DMS53 (cell line): ENCODE results near the gene RDH13.
"Not testable (repeated sequence)": the region's sequence is repeated elsewhere in the genome, so short reads cannot be mapped to it uniquely, and the experiment has no call there.

Experiments
- DNase-seq: peaks from one replicate; lab custom pipeline; 2025; lab: John Stamatoyannopoulos, UW

RDH13 gene

GRCh38 chr19:55062735-55063491 lies at the start of gene RDH13:
RDH13 (minus strand) TSS chr19:55063148; CDS start chr19:55063032, 116 bp downstream.
- peak; percentile 98 for DNase-seq

- DNase-seq, result no peak
Observed at GRCh38 chr19:55112246-55112776, 49.4 kb upstream of the RDH13 start.

DNA sequence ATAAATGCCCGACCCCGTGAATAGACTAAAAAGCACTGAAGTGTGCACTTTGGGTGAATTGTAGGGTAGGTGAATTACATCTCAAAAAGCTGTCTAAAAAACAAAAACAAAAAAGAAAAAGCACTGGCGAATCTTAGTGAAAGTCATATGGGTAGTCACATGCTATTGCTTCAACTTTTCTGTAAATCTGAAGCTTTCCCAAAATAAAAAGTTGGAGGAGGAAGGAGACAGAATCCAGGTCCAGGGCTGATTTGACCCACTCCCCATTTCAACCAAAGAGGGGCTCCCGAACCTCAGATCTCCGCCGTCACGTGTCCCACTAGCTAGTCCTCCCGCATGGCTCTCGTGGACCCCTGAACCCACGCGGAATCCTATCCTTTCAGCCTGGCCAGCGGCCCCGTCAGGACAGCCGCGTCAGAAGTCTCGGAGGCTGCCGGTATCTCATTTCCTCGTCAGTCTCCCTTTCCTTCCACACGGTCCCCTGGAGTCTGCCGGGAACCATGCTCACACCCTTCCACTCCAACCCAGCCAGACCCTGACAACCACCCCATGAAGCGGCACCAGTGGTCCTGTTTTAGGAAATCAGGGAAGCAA lies 48.4 kb upstream of the RDH13 start:
- DNase-seq, result no peak

DNA sequence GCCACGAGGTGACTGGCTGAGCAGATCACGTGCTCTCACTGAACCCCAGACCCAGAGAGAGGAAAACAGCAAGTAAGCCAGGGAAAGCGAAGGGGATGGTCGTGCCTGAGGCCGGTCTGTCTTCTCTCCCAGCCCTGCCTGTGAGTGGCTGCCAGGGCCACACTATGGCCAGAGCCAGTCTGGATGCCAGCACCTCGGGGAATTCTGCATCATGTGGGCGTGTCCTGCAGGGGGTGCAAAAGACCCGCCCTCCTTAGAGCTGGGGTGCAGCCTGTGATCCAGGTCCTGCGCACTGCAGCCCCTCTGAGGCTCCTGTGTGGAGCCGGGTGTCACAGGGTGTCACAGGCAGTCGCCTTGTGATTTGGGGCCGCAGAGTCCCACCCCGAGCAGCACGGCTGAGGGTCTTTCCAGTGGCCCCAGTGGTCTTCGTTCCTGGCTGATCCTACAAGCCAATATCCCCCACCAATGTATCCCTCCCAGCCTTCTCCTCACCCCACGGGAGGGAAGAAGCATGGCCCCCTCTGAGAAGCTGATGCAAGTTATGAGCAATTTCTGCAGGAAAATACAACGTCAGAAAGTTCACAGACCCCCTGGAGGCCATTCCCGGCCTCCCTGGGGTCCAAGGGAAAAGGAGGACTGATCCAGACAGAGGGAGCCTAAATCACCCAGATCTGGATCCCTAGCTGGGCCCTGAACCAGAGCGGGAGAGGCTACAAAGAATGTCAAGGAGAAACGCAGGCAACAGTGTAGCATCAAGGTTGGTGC lies 46.8 kb upstream of the RDH13 start:
- no peak for DNase-seq

DNA sequence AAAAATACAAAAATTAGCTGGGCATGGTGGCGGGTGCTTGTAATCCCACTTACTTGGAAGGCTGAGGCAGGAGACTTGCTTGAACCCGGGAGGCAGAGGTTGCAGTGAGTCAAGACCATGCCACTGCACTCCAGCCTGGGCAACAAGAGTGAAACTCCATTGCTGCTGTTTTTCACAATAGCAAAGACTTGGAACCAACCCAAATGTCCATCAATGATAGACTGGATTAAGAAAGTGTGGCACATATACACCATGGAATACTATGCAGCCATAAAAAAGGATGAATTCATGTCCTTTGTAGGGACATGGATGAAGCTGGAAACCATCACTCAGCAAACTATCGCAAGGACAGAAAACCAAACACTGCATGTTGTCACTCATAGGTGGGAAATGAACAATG lies 44.3 kb upstream of the RDH13 start:
- DNase-seq, result not testable (repeated sequence)

DNA sequence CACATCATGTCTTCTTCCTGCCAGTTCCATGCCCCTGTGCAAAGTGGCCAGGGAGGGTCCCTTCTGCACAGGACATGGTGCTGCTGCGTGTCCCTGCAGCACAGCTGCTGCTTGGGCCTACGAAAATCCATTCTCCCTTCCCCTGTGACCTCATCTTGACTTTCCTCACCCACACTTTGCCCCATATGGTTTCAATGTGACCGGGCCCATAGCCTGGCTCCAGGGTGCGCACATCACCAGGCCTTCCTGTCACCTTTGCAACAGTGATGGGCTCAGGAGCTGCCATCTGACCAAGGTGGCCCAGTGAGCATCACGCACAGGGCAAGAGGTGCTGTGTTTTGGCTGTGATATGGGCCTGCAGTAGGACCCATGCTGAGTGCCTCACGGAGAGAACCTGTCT lies 43.6 kb upstream of the RDH13 start:
- DNase-seq, result no peak

DNA sequence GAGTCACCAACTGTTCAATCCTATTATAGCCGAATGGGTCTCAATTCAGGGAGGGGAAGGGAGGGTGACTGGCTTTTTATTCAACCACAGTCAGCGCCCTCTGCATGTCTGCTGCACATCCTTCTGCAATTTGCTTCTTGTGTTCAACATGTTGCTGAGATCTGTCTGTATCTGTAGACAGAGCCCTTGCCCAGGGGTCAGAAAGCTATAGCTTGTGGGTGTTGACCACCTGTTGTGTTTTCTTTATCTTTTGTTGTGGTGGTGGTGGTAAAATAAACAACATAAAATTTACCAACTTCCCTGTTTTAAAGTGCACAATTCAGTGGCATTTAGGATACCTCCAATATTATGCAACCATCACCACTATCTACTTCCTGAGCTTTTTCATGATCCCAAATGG lies 42.3 kb upstream of the RDH13 start:
- no peak for DNase-seq

DNA sequence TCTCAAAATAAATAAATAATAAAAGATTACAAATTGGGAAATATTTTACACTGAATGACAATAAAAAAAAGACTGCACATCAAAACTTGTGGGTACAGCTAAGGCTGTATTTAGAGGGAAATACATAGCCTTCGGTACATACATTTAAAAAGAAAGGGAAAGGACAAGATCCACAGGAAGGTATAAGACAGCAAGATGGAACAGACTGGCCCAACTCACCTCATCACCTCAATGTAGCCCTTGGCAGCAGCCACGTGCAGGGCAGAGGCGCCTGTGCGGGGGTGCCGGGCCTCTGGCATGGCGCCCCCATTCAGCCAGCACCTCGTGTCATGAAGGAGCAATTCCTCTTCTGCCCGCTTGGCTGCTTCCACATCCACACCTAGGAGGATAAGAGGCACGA lies 40.2 kb upstream of the RDH13 start:
- DNase-seq, result no peak

DNA sequence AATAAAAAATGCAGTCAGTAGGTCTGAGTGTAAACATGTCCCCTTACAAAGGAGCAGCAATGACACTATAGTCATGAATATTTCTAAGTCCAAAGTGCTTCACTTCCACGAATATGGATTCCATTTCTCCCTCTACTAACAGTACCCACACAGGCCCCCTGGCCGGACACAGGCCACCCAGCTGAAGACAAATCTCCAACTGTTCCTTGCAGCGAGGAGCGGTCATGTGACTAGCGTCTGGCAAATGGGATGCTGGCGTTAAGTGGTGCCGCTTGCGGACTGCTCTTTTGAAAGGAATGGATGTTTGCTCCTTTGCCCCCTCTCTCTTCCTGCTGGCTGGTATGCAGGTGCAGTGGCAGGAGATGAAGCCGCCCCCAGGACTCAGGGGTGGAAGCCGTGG lies 38.3 kb upstream of the RDH13 start:
- no peak for DNase-seq

DNA sequence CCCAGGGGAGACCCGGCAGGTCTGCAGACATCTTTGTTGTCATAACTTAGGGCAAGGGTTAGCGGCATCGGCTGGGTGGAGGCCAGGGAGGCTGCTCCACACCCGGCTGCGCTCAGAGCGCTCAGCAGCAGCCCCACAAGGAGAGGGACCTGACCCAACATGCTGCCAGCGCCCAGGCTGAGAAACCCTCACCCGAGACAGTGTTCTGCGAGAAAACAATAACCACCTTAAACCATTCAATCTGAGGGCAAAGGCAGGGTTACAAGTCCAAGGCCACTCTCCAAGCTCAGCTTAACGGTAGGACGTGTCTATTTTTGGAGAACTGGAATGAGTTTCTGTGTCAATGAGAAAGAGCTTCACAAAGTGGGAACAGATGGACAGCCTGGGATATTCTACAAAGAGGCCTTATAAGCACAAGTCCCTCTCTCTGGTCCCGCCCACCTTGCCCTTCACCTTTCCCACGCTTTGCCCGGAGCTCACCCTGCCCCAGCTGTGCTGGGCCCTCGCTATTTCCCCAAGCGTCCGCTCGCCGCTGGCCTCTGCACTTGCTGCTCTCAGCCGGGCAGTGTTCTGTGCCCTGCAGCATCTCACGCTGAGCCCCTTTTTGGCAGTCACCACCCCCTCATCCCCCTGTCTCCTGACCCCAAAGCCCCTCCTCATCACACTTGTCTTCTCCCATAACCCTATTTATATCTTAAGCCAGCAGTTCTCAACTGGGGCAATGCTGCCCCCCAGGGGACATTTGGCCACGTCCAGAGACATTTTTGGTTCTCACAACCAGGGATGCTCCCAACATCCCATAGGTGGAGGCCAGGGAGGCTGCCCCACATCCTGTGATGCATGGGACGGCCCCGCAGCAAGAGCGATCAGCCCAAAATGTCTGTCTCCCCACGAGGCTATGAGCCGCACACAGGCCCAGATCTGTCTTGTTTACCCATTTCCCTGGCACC lies 36.9 kb upstream of the RDH13 start:
- no peak for DNase-seq

- no peak for DNase-seq
Observed at GRCh38 chr19:55098716-55099556, 36.0 kb upstream of the RDH13 start.

DNA sequence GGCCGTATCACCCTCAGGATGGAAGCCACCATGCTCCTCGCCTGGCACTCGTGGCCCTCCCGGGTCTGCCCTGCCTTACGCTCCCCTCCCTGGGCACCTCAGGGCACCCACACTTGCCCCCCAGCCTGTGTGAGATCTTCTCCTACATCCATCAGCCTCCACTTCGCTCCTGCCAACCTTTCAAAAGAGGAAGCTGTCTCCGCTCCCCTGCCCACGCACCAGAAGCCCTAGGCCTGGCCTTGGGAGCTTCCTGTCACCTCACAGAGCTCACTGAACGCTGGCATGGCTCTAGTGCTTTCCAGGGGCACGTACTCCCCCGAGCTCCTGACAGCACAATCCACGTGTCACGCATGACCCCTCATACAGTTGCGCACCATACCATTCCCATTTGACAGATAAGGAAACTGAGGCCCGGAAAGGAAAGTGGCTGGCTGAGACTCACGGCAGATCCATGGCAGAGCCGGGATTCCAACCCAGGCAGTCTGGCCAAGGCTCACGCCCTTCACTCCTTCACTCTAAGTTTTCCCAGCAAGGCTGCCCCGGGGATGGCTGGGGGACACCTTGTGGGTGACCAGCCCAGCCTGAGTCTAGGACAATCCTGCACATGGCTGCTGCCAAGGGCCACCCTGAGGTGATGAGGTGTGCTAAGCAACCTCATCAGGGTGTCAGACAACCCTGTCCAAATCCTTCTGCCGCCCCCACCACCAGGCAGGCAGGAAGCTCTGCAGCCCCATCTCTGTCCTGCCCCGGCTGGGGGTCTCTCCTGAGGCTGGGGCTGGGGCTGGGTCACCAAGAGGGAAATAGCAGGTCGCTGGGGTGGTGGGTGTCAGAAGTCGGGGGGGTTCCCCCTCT lies 35.1 kb upstream of the RDH13 start:
- no peak for DNase-seq

DNA sequence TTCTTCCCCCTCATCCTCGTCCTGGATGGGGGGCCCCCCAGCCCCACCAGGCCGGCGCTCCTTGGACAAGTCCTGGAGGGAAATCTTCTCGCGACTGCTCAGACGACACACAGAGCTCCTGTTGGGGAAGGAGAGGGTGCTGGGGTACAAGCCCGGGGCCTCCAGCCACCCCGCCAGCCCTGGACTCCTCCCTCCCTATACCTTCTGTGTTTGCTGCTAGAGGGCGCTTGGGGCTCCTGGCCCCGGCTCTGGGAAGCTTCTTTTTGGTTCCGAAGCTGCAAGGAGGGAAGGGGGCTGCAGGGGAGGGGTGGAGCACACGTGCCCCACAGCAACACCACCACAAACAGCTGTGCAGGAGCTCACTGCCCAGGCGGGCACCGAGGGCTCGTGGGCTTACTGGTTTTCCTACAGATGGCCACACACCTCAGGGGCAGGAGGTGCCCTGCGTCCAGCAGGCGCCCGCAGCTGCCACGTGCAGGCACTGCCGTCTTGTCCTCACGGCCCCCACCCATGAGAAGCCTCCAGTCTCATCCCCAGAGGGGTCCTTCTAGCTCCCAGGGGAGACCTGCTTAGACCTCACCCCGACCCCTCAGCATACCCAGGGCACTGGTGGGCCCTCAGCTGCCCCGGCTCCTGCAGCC lies 33.2 kb upstream of the RDH13 start:
- DNase-seq, result no peak

- peak; percentile 23 for DNase-seq
Observed at GRCh38 chr19:55095260-55096060, 32.5 kb upstream of the RDH13 start.

- no peak for DNase-seq
Observed at GRCh38 chr19:55094456-55095259, 31.7 kb upstream of the RDH13 start.

- DNase-seq, result no peak
Observed at GRCh38 chr19:55092423-55093318, 29.7 kb upstream of the RDH13 start.

DNA sequence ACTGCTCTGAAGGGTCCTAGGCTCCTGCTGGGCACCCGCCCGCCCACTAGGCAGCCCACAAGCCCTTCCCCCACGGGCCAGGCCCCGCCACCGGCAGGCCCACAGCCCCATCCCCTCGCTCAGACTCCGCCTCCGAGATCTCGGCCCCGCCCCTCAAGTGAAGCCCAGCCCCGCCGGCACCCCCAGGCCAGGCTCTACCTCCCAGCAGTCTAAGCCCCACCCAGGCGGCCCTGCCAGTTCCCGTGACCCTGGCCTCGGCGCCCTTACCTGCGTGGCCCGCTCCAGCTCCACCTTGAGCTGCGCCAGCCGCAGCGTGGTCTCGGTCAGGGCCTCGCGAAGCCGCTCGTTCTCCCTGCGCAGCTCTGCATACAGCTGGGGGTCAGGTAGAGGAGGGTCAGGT lies 29.0 kb upstream of the RDH13 start:
- DNase-seq, result no peak
